HCT116 (cell line): ENCODE measurements around the gene TMTC3. TPM values are rescaled to one million over a fixed set of nuclear protein-coding genes. Genes with fewer than 3 reads are reported as not detected.

Experiments used
- ATAC-seq: fragments of 200-7000 bp; cut with Tn5 transposase; 2 replicates; pipeline ENCODE4 v1.9.1; 2020; ENCODE audit warnings: mild to moderate bottlenecking, moderate library complexity
- BruUV-seq: library from RNA; stranded (reverse); fragments of 400-500 nt; replicated peaks from 2 replicates; lab custom pipeline; 2021; lab: Mats Ljungman, UMichigan
- CTCF ChIA-PET: fragments of 300-600 bp; sonication (Branson Sonifier 250); formaldehyde crosslinking; loops from one replicate; lab custom pipeline; 2021; ENCODE audit warnings: antibody characterized with exemption; lab: Charles Lee
- POLR2A ChIA-PET: fragments of 300-600, 350-600 bp; sonication (Branson Sonifier 250); formaldehyde crosslinking; loops from one replicate; lab custom pipeline; 2021; ENCODE audit warnings: antibody characterized with exemption; lab: Charles Lee
- RAD21 ChIA-PET, 2 experiments: fragments of 300-600 bp; sonication (Branson Sonifier 250); formaldehyde crosslinking; loops; one replicate each; lab custom pipeline; 2023; ENCODE audit warnings: low total read pairs in 2 of 2; ENCODE audit not compliant: uncharacterized antibody in 2 of 2, unreplicated experiment in 2 of 2, low non-redundant PET in 1 of 2; lab: Charles Lee
- DNase-seq: peaks from one replicate; pipeline ENCODE4 v3.0.0-alpha.2; 2010; ENCODE audit warnings: low read depth, low spot score
- H2AFZ ChIP-seq: fragments of 200-600 bp; shearing (Covaris generic), sonication (generic); 2 replicates; pipeline ENCODE4 v1.6.1; 2017; ENCODE audit warnings: low read depth, mixed run types, mixed read lengths, antibody characterized with exemption, low read length; ENCODE audit not compliant: poor library complexity, severe bottlenecking
- H3K27ac ChIP-seq: 2 replicates; pipeline ENCODE4 v1.5.1; 2012; ENCODE audit warnings: low read depth, low read length
- H3K27me3 ChIP-seq: fragments of 200-600 bp; sonication (generic); 2 replicates; pipeline ENCODE4 v1.6.1; 2016; ENCODE audit warnings: mixed run types, low read length, mixed read lengths; ENCODE audit not compliant: insufficient read depth
- H3K36me3 ChIP-seq, 2 experiments: fragments of 200-500 bp in 1 of 2; fragments of 200-600 bp in 1 of 2; sonication (Bioruptor generic) in 1 of 2; sonication (generic) in 1 of 2; 2 replicates each; pipeline versions ENCODE4 v1.5.1 to v1.6.1; 2014 to 2016; ENCODE audit warnings: low read length in 2 of 2, inconsistent platforms in 1 of 2, mixed read lengths in 1 of 2, mixed run types in 1 of 2; ENCODE audit not compliant: insufficient read depth in 2 of 2, control insufficient read depth in 1 of 2
- H3K4me1 ChIP-seq, 2 experiments: fragments of 200-600 bp in 1 of 2; sonication (generic) in 1 of 2; 2 replicates each; pipeline versions ENCODE4 v1.5.1 to v1.6.1; 2012 to 2017; ENCODE audit warnings: low read length in 2 of 2, inconsistent platforms in 1 of 2, mild to moderate bottlenecking in 1 of 2, mixed read lengths in 1 of 2, mixed run types in 1 of 2, moderate library complexity in 1 of 2; ENCODE audit not compliant: insufficient read depth in 2 of 2, control insufficient read depth in 1 of 2
- H3K4me2 ChIP-seq: fragments of 200-600 bp; sonication (generic); 2 replicates; pipeline ENCODE4 v1.6.1; 2017; ENCODE audit warnings: mixed run types, low read length, mixed read lengths
- H3K4me3 ChIP-seq, 2 experiments: fragments of 200-600 bp in 1 of 2; sonication (generic) in 1 of 2; replicated peaks in 1 of 2; 2 replicates each; pipeline ENCODE4 v1.5.1; 2011 to 2016; ENCODE audit warnings: low read length in 2 of 2, control low read depth in 1 of 2, low read depth in 1 of 2, mild to moderate bottlenecking in 1 of 2, mixed read lengths in 1 of 2, mixed run types in 1 of 2
- H3K79me2 ChIP-seq: fragments of 200-600 bp; sonication (generic); 2 replicates; pipeline ENCODE4 v1.6.1; 2017; ENCODE audit warnings: mild to moderate bottlenecking, mixed run types, low read length, moderate library complexity, mixed read lengths; ENCODE audit not compliant: insufficient read depth
- H3K9ac ChIP-seq: fragments of 200-600 bp; sonication (generic); 2 replicates; pipeline ENCODE4 v1.6.1; 2016; ENCODE audit warnings: low read length, mixed read lengths
- H3K9me2 ChIP-seq: fragments of 200-600 bp; sonication (generic), shearing (Covaris generic); 2 replicates; pipeline ENCODE4 v1.6.1; 2017; ENCODE audit warnings: mixed run types, mild to moderate bottlenecking, moderate library complexity; ENCODE audit not compliant: insufficient read depth
- H3K9me3 ChIP-seq, 2 experiments: fragments of 200-500 bp in 1 of 2; fragments of 200-600 bp in 1 of 2; sonication (Bioruptor generic) in 1 of 2; sonication (generic) in 1 of 2; 2 replicates each; pipeline ENCODE4 v1.6.1; 2014 to 2017; ENCODE audit warnings: low read length in 2 of 2, mixed read lengths in 2 of 2, inconsistent platforms in 1 of 2, low read depth in 1 of 2, mild to moderate bottlenecking in 1 of 2, mixed run types in 1 of 2, moderate library complexity in 1 of 2; ENCODE audit not compliant: control insufficient read depth in 1 of 2, insufficient read depth in 1 of 2
- H4K20me1 ChIP-seq: fragments of 200-600 bp; sonication (generic), shearing (Covaris generic); 2 replicates; pipeline ENCODE4 v1.6.1; 2017; ENCODE audit warnings: mixed run types, mild to moderate bottlenecking, moderate library complexity; ENCODE audit not compliant: insufficient read depth
- EGR1 ChIP-seq: IDR thresholded peaks from 2 replicates; pipeline ENCODE4 v1.6.1; 2012; ENCODE audit warnings: low read depth
- JUND ChIP-seq: IDR thresholded peaks from 2 replicates; pipeline ENCODE4 v1.6.1; 2012
- POLR2A ChIP-seq: IDR thresholded peaks from 2 replicates; pipeline ENCODE4 v1.7.0; 2011; ENCODE audit warnings: borderline replicate concordance; ENCODE audit not compliant: insufficient read depth, insufficient read length; ENCODE audit errors: extremely low read depth
- POLR2AphosphoS5 ChIP-seq: IDR thresholded peaks from 2 replicates; pipeline ENCODE4 v1.6.1; 2011; ENCODE audit warnings: mild to moderate bottlenecking, low read depth, low read length, moderate library complexity
- SRF ChIP-seq: IDR thresholded peaks from 2 replicates; pipeline ENCODE4 v1.6.1; 2012; ENCODE audit warnings: low read depth
- TCF7L2 ChIP-seq: IDR thresholded peaks from 2 replicates; pipeline ENCODE4 v1.7.0; 2011; ENCODE audit warnings: borderline replicate concordance, inconsistent platforms; ENCODE audit not compliant: insufficient read depth, insufficient read length; ENCODE audit errors: extremely low read depth
- ZNF274 ChIP-seq: fragments of 200-500 bp; sonication (Bioruptor generic); IDR thresholded peaks from 2 replicates; pipeline ENCODE4 v1.6.1; 2014; ENCODE audit warnings: mild to moderate bottlenecking, low read depth, low read length, inconsistent platforms
- intact Hi-C: fragments of 100-400 bp; cut with micrococcal nuclease; formaldehyde crosslinking; loops from 2 replicates; pipeline ENCODE4 v1.10.0; 2022
- total RNA-seq: library from RNA; stranded (reverse); gene quantifications from one replicate; pipeline ENCODE4 v1.2.1, GENCODE V29; 2021; ENCODE audit not compliant: unreplicated experiment
- TF ChIP-seq, protein P1 (sequence below): IDR thresholded peaks from 2 replicates; pipeline ENCODE4 v1.6.1; 2012
- TF ChIP-seq, protein P2 (sequence below), 3 experiments: fragments of 200-600 bp in 1 of 3; sonication (generic) in 1 of 3; IDR thresholded peaks in 2 of 3; conservative IDR thresholded peaks in 1 of 3; 2 replicates each; pipeline ENCODE4 v1.5.1; 2012 to 2017; ENCODE audit warnings: low read depth in 2 of 3, low read length in 2 of 3, antibody characterized with exemption in 1 of 3, borderline replicate concordance in 1 of 3, control low read depth in 1 of 3, mild to moderate bottlenecking in 1 of 3, mixed read lengths in 1 of 3, mixed run types in 1 of 3, moderate library complexity in 1 of 3; ENCODE audit not compliant: insufficient read depth in 1 of 3
- TF ChIP-seq, protein P3 (sequence below): IDR thresholded peaks from 2 replicates; pipeline ENCODE4 v1.6.1; 2012; ENCODE audit warnings: low read depth

The TMTC3 gene
- total RNA-seq, 1 experiment from 2014 or later = 22.5 TPM

DNA sequence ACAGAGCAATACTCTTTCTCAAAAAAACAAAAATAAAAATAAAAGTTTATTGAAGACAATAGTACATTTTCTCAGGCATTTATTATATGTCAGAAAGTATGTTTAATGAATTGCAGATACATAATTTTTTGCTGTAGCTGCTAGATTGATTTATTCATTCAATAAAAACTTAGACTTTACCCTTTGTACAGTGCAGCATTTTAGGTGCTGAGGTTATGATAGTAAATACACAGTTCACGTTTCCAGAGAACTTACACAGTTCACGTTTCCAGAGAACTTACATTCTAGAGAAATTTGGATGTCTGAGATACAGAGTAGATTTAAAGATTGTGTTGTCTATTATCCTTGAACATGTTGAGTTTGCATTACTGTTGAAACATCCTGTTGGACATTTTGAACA, 25.3 kb downstream of the TMTC3 start:
- no peak for DNase-seq
- H3K9me2 ChIP-seq = no peaks in the 10 kb centered on the region
- no TSS peak for BruUV-seq
- CTCF ChIA-PET = no interaction called here
- RAD21 ChIA-PET = no interaction called here
- H3K9me3 ChIP-seq = no peaks in the 10 kb centered on the region
- H3K27ac ChIP-seq = no peak overlapping the region
- no peak for TF ChIP-seq EGR1
- TF ChIP-seq POLR2A = no peak
- TF ChIP-seq, protein P1, sequence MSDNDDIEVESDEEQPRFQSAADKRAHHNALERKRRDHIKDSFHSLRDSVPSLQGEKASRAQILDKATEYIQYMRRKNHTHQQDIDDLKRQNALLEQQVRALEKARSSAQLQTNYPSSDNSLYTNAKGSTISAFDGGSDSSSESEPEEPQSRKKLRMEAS = no peak
- no peak overlapping the region for H2AFZ ChIP-seq
- H3K79me2 ChIP-seq = no peaks in the 10 kb centered on the region; the same call in 1 of the 2 replicates
- intact Hi-C loops = no loop called here
- no peaks in the 10 kb centered on the region for H3K4me1 ChIP-seq
- H3K4me2 ChIP-seq = no peak overlapping the region
- no peak overlapping the region for H3K9ac ChIP-seq
- ATAC-seq = no peak
- no peaks in the 10 kb centered on the region for H3K27me3 ChIP-seq
- POLR2A ChIA-PET = interaction anchor here (0.6 kb wide), 1 partner anchor 324 kb away, joined by 3 read pairs; no protein-coding TSS in a partner anchor
- no peaks in the 10 kb centered on the region for H4K20me1 ChIP-seq
- no peak overlapping the region for H3K4me3 ChIP-seq
- H3K36me3 ChIP-seq = peaks cover 0 to 8% of the 10 kb centered on the region in 2 experiments; a peak in 2 of 4 replicates

DNA sequence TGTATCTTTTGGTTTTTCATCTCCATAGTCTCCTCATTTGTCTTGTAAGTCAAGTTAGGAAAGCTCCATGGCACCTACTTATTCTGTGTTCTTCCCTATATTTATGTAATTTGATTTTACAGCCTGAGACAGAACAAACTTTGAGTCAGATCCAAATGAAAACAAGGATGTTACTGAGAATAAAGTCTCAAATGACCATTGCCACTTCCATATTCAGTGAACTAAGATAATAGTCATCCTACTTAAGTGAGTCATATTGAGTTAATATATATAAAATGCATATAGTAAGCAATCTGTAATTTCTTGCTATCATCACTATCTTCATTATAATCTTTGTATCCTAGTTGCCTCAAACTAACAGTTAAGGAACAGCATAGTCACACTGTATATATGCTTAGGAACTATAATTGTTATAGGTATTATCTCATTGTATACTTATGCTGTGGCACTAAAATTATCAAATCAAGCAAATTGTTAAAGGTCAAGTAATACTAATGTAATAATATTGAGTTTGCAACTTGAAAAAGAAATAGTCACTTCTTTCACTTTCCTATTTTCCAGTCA, 30.8 kb downstream of the TMTC3 start:
- Histone ChIP-seq H4K20me1 (no peaks in the 10 kb centered on the region), H3K79me2 (no peaks in the 10 kb centered on the region), H3K36me3 (no peaks in the 10 kb centered on the region; a peak in 1 of 4 replicates), H3K9me3 (no peaks in the 10 kb centered on the region), H3K4me3 (no peak overlapping the region), H3K9me2 (no peaks in the 10 kb centered on the region), H3K4me2 (no peak overlapping the region), H3K9ac (no peak overlapping the region), H3K27me3 (no peaks in the 10 kb centered on the region), H2AFZ (no peak overlapping the region), H3K27ac (no peak overlapping the region), H3K4me1 (no peaks in the 10 kb centered on the region)
- intact Hi-C loops = no loop called here
- TF ChIP-seq, protein P2, sequence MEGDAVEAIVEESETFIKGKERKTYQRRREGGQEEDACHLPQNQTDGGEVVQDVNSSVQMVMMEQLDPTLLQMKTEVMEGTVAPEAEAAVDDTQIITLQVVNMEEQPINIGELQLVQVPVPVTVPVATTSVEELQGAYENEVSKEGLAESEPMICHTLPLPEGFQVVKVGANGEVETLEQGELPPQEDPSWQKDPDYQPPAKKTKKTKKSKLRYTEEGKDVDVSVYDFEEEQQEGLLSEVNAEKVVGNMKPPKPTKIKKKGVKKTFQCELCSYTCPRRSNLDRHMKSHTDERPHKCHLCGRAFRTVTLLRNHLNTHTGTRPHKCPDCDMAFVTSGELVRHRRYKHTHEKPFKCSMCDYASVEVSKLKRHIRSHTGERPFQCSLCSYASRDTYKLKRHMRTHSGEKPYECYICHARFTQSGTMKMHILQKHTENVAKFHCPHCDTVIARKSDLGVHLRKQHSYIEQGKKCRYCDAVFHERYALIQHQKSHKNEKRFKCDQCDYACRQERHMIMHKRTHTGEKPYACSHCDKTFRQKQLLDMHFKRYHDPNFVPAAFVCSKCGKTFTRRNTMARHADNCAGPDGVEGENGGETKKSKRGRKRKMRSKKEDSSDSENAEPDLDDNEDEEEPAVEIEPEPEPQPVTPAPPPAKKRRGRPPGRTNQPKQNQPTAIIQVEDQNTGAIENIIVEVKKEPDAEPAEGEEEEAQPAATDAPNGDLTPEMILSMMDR (IDR thresholded peaks at IDR 0.05 in 2 of 3, conservative IDR thresholded peaks at IDR 0.05 in 1 of 3; ENCODE audit: borderline replicate concordance in 1 of 3, insufficient read depth in 1 of 3, low read depth in 2 of 3, low read length in 2 of 3) = no peak
- no peak for TF ChIP-seq POLR2AphosphoS5
- TF ChIP-seq, protein P3, sequence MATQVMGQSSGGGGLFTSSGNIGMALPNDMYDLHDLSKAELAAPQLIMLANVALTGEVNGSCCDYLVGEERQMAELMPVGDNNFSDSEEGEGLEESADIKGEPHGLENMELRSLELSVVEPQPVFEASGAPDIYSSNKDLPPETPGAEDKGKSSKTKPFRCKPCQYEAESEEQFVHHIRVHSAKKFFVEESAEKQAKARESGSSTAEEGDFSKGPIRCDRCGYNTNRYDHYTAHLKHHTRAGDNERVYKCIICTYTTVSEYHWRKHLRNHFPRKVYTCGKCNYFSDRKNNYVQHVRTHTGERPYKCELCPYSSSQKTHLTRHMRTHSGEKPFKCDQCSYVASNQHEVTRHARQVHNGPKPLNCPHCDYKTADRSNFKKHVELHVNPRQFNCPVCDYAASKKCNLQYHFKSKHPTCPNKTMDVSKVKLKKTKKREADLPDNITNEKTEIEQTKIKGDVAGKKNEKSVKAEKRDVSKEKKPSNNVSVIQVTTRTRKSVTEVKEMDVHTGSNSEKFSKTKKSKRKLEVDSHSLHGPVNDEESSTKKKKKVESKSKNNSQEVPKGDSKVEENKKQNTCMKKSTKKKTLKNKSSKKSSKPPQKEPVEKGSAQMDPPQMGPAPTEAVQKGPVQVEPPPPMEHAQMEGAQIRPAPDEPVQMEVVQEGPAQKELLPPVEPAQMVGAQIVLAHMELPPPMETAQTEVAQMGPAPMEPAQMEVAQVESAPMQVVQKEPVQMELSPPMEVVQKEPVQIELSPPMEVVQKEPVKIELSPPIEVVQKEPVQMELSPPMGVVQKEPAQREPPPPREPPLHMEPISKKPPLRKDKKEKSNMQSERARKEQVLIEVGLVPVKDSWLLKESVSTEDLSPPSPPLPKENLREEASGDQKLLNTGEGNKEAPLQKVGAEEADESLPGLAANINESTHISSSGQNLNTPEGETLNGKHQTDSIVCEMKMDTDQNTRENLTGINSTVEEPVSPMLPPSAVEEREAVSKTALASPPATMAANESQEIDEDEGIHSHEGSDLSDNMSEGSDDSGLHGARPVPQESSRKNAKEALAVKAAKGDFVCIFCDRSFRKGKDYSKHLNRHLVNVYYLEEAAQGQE = no peak
- no peak for TF ChIP-seq JUND
- TF ChIP-seq ZNF274 = no peak
- TF ChIP-seq SRF = no peak
- TF ChIP-seq TCF7L2 = no peak
- no peak for DNase-seq
- ChIA-PET RAD21 (no interaction called here), CTCF (no interaction called here), POLR2A (no interaction called here)
- no TSS peak for BruUV-seq
- no peak for ATAC-seq
